OCI-LY7 (cell line): ENCODE measurements around the gene SLC5A11. TPM values are rescaled to one million over a fixed set of nuclear protein-coding genes. Genes with fewer than 3 reads are reported as not detected.

Source experiments
- BruUV-seq: library from RNA; stranded (reverse); fragments of 400-500 nt; replicated peaks from 2 replicates; lab custom pipeline; 2021; lab: Mats Ljungman, UMichigan
- CTCF ChIA-PET: fragments of 300-600 bp; sonication (Branson Sonifier 250); formaldehyde crosslinking; loops from one replicate; lab custom pipeline; 2022; ENCODE audit warnings: antibody characterized with exemption; ENCODE audit not compliant: unreplicated experiment; lab: Charles Lee
- POLR2A ChIA-PET: fragments of 300-600 bp; sonication (Branson Sonifier 250); formaldehyde crosslinking; loops from one replicate; lab custom pipeline; 2022; ENCODE audit warnings: antibody characterized with exemption; lab: Charles Lee
- DNase-seq: peaks from one replicate; pipeline ENCODE4 v3.0.0-alpha.2; 2015; ENCODE audit warnings: low spot score
- H2AFZ ChIP-seq: fragments of 200-600 bp; sonication (generic), shearing (Covaris generic); 2 replicates; pipeline ENCODE4 v1.6.1; 2014; ENCODE audit warnings: mild to moderate bottlenecking, antibody characterized with exemption, low read length, moderate library complexity
- H3K27ac ChIP-seq: fragments of 200-600 bp; sonication (generic); 2 replicates; pipeline ENCODE4 v1.5.1; 2014; ENCODE audit warnings: mixed run types, low read depth, mild to moderate bottlenecking, moderate library complexity, low read length, inconsistent platforms; ENCODE audit not compliant: poor library complexity, severe bottlenecking
- H3K36me3 ChIP-seq: fragments of 200-600 bp; sonication (generic); 2 replicates; pipeline ENCODE4 v1.6.1; 2014; ENCODE audit warnings: mild to moderate bottlenecking, antibody characterized with exemption, low read length, moderate library complexity, mixed read lengths; ENCODE audit not compliant: insufficient read depth
- H3K4me1 ChIP-seq: fragments of 200-600 bp; sonication (generic); 2 replicates; pipeline ENCODE4 v1.5.1; 2014; ENCODE audit warnings: mild to moderate bottlenecking, low read length; ENCODE audit not compliant: insufficient read depth, poor library complexity, severe bottlenecking
- H3K4me2 ChIP-seq: fragments of 200-600 bp; sonication (generic); 2 replicates; pipeline ENCODE4 v1.6.1; 2014; ENCODE audit warnings: mild to moderate bottlenecking, low read length
- H3K4me3 ChIP-seq: fragments of 200-600 bp; sonication (generic); 2 replicates; pipeline ENCODE4 v1.5.1; 2014; ENCODE audit warnings: mild to moderate bottlenecking, low read depth, low read length; ENCODE audit not compliant: poor library complexity, severe bottlenecking
- H3K79me2 ChIP-seq: fragments of 200-600 bp; sonication (generic); 2 replicates; pipeline ENCODE4 v1.6.1; 2016; ENCODE audit warnings: low read depth, mild to moderate bottlenecking, low read length, moderate library complexity, mixed read lengths; ENCODE audit not compliant: insufficient read depth
- H3K9me2 ChIP-seq: fragments of 200-600 bp; sonication (generic); 2 replicates; pipeline ENCODE4 v1.6.1; 2016; ENCODE audit warnings: mild to moderate bottlenecking, low read length, mixed read lengths; ENCODE audit not compliant: insufficient read depth
- H3K9me3 ChIP-seq: fragments of 200-600 bp; sonication (generic); 2 replicates; pipeline ENCODE4 v1.6.1; 2014; ENCODE audit warnings: mild to moderate bottlenecking, mixed run types, low read length, mixed read lengths
- H4K20me1 ChIP-seq: fragments of 200-600 bp; sonication (generic); 2 replicates; pipeline ENCODE4 v1.6.1; 2014; ENCODE audit warnings: mild to moderate bottlenecking, antibody characterized with exemption, low read length, moderate library complexity, mixed read lengths; ENCODE audit not compliant: insufficient read depth
- EZH2phosphoT487 ChIP-seq: fragments of 200-600 bp; sonication (generic); IDR thresholded peaks from 2 replicates; pipeline ENCODE4 v1.6.1; 2018; ENCODE audit warnings: low read depth, borderline replicate concordance, mild to moderate bottlenecking, mixed run types, antibody characterized with exemption, low read length, moderate library complexity, mixed read lengths
- intact Hi-C: fragments of 100-400 bp; cut with micrococcal nuclease; formaldehyde crosslinking; loops from one replicate; pipeline ENCODE4 v1.10.0; 2022; ENCODE audit not compliant: unreplicated experiment
- total RNA-seq, 2 experiments: library from RNA; depleted of rRNA in 1 of 2; stranded (reverse); fragments of >200 nt in 1 of 2; shearing (Covaris generic) in 1 of 2; gene quantifications; 2 replicates each; pipeline ENCODE4 v1.2.3, GENCODE V29; 2014 to 2022
- TF ChIP-seq, protein P1 (sequence below): fragments of 200-600 bp; sonication (generic); conservative IDR thresholded peaks from 2 replicates; pipeline ENCODE4 v1.5.1; 2014; ENCODE audit warnings: mild to moderate bottlenecking, antibody characterized with exemption, low read length, moderate library complexity, mixed read lengths

The SLC5A11 gene
- total RNA-seq, 2 experiments from 2014 or later = 1.0 TPM

DNA sequence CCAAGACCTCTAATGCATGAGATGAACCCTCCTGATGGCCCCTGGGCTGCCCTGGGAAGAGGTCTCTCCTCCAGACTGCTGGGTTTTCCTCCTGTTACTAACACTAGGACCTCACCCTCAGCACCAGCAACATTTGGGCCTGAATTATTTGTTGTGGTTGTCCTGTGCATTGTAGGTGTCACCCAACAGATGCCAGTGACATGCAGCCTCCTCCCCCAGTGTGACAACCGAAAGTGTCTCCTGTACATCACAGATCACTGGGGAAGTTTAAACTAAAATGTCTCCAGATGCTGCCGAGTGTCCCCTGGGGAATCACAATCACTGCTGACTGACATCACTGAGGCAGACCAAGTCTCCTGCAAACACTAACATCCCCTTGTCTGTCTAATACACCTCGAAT lies 74.8 kb downstream of the SLC5A11 start:
- no peaks in the 10 kb centered on the region for H3K4me1 ChIP-seq
- TF ChIP-seq, protein P1, sequence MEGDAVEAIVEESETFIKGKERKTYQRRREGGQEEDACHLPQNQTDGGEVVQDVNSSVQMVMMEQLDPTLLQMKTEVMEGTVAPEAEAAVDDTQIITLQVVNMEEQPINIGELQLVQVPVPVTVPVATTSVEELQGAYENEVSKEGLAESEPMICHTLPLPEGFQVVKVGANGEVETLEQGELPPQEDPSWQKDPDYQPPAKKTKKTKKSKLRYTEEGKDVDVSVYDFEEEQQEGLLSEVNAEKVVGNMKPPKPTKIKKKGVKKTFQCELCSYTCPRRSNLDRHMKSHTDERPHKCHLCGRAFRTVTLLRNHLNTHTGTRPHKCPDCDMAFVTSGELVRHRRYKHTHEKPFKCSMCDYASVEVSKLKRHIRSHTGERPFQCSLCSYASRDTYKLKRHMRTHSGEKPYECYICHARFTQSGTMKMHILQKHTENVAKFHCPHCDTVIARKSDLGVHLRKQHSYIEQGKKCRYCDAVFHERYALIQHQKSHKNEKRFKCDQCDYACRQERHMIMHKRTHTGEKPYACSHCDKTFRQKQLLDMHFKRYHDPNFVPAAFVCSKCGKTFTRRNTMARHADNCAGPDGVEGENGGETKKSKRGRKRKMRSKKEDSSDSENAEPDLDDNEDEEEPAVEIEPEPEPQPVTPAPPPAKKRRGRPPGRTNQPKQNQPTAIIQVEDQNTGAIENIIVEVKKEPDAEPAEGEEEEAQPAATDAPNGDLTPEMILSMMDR = no peak
- no peak for TF ChIP-seq EZH2phosphoT487
- intact Hi-C loops = no loop called here
- no peaks in the 10 kb centered on the region for H3K9me2 ChIP-seq
- H4K20me1 ChIP-seq = no peaks in the 10 kb centered on the region
- no peak overlapping the region for H3K27ac ChIP-seq
- no peak overlapping the region for H3K4me3 ChIP-seq
- H2AFZ ChIP-seq = no peak overlapping the region
- CTCF ChIA-PET = no interaction called here
- H3K4me2 ChIP-seq = no peak overlapping the region
- H3K79me2 ChIP-seq = no peaks in the 10 kb centered on the region
- POLR2A ChIA-PET = no interaction called here
- H3K36me3 ChIP-seq = peaks cover 4% of the 10 kb centered on the region; the same call in 1 of the 2 replicates
- no TSS peak for BruUV-seq
- no peaks in the 10 kb centered on the region for H3K9me3 ChIP-seq
- no peak for DNase-seq

DNA sequence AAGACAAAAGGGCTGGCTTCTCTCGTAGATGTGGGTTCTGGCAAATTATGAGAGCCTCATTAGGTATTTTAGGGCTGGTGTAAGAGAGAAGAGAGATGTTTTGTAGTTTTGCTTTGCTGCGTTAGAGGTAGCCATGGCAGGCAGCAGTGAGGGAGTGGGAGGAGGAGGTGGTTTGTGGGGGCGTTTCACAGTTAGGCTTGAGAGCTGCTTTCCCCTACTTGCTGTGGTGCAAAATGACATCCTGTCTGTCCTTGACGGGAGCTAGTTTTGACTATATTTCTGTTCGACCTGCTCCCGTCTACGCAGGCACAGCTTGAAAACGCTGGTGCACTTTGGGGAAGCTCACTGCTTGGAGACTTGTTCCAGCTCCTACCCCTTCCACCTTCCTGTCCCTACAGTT lies 75.5 kb downstream of the SLC5A11 start:
- BruUV-seq = no TSS peak
- no peak for DNase-seq
- H3K4me3 ChIP-seq = no peak overlapping the region
- TF ChIP-seq EZH2phosphoT487 = no peak
- TF ChIP-seq, protein P1 = no peak
- CTCF ChIA-PET = no interaction called here
- no peaks in the 10 kb centered on the region for H4K20me1 ChIP-seq
- POLR2A ChIA-PET = interaction anchor here (0.5 kb wide), 1 partner anchor 69 kb away, joined by 5 read pairs; no protein-coding TSS in a partner anchor
- H3K36me3 ChIP-seq = peaks cover 4% of the 10 kb centered on the region; the same call in 1 of the 2 replicates
- intact Hi-C loops = no loop called here
- H3K79me2 ChIP-seq = no peaks in the 10 kb centered on the region
- H3K27ac ChIP-seq = no peak overlapping the region
- no peaks in the 10 kb centered on the region for H3K9me2 ChIP-seq
- no peak overlapping the region for H3K4me2 ChIP-seq
- H3K4me1 ChIP-seq = no peaks in the 10 kb centered on the region
- no peaks in the 10 kb centered on the region for H3K9me3 ChIP-seq
- no peak overlapping the region for H2AFZ ChIP-seq

- Histone ChIP-seq H3K4me3 (no peak overlapping the region), H3K36me3 (peaks cover 2% of the 10 kb centered on the region), H3K4me1 (no peaks in the 10 kb centered on the region), H3K27ac (no peak overlapping the region), H3K9me3 (no peaks in the 10 kb centered on the region), H3K79me2 (no peaks in the 10 kb centered on the region), H4K20me1 (no peaks in the 10 kb centered on the region), H2AFZ (no peak overlapping the region), H3K4me2 (no peak overlapping the region), H3K9me2 (no peaks in the 10 kb centered on the region)
- intact Hi-C loops = no loop called here
- POLR2A ChIA-PET = interaction anchor here (0.6 kb wide), 1 partner anchor 65 kb away, joined by 3 read pairs; no protein-coding TSS in a partner anchor
- TF ChIP-seq, protein P1 = no peak
- TF ChIP-seq EZH2phosphoT487 = no peak
- BruUV-seq = no TSS peak
- no peak for DNase-seq
- CTCF ChIA-PET = no interaction called here
Measured at GRCh38 chr16:24925163-24925562, 79.4 kb downstream of the SLC5A11 start.
